Measurements from ENCODE around the gene RASGRF2. TPM values are rescaled to one million over a fixed set of nuclear protein-coding genes. Genes with fewer than 3 reads are reported as not detected.

Gene RASGRF2
- total and polyA plus RNA-seq, 2 of the 8 experiments (the other 6 are each of a cell fraction or from before 2014, with no cell fraction given) = 2.6 to 29.5 TPM

- Histone ChIP-seq H2BK5ac (ENCODE audit: low read depth, low read length) (no peak overlapping the region), H3K79me2 (ENCODE audit: control insufficient read depth in 1 of 2, insufficient read depth in 2 of 2, low read length in 2 of 2) (no peaks in the 10 kb centered on the region), H3K79me1 (ENCODE audit: low read depth, low read length) (peaks cover 4% of the 10 kb centered on the region), H3K4me2 (ENCODE audit: insufficient read depth in 1 of 2, low read depth in 2 of 2, low read length in 2 of 2) (no peak overlapping the region), H4K8ac (ENCODE audit: extremely low read depth, insufficient read depth, low read length) (no peak overlapping the region), H3K23ac (ENCODE audit: insufficient read length) (no peak overlapping the region), H3K4me1 (replicated peaks in 1 of 4; ENCODE audit: control insufficient read depth in 3 of 4, insufficient read depth in 4 of 4, low read length in 3 of 4) (peaks cover 0 to 7% (median 2%) of the 10 kb centered on the region in 4 experiments; a peak in 2 of 7 replicates), H3K18ac (ENCODE audit: extremely low read depth, low read length) (no peak overlapping the region), H3K23me2 (ENCODE audit: low read depth, low read length) (no peaks in the 10 kb centered on the region), H2AK5ac (ENCODE audit: low read depth, low read length) (no peak overlapping the region), H2BK15ac (ENCODE audit: low read length) (no peak overlapping the region), H3K9me3 (ENCODE audit: insufficient read depth in 2 of 2, low read depth in 1 of 2, low read length in 1 of 2) (no peaks in the 10 kb centered on the region), H4K5ac (ENCODE audit: insufficient read length, low read depth, low read length) (no peak overlapping the region), H3K27me3 (replicated peaks in 1 of 4; ENCODE audit: control insufficient read depth in 3 of 4, extremely low read depth in 1 of 4, insufficient read depth in 3 of 4, low read length in 3 of 4) (no peaks in the 10 kb centered on the region), H3K36me3 (ENCODE audit: control insufficient read depth in 2 of 4, insufficient read depth in 4 of 4, low read length in 3 of 4) (0 out of 8 replicates have a peak, but pooled peaks cover 0 to 4% (median 0%) of the 10 kb centered on the region in 4 experiments), H3K4me3 (ENCODE audit: extremely low read depth in 1 of 4, insufficient read depth in 2 of 4, low read depth in 3 of 4, low read length in 4 of 4) (no peak overlapping the region), H4K91ac (replicated peaks; ENCODE audit: insufficient read length, low read length) (no peak overlapping the region), H3K9ac (replicated peaks in 1 of 4; ENCODE audit: extremely low read depth in 1 of 4, low read depth in 3 of 4, low read length in 3 of 4) (no peak overlapping the region), H4K20me1 (replicated peaks in 1 of 2; ENCODE audit: control insufficient read depth in 1 of 2, insufficient read depth in 2 of 2, low read length in 2 of 2) (peaks cover 2 to 3% of the 10 kb centered on the region in 2 experiments), H3K27ac (ENCODE audit: low read depth, low read length) (no peak overlapping the region), H2BK120ac (replicated peaks; ENCODE audit: low read depth, low read length) (no peak overlapping the region), H2BK20ac (ENCODE audit: low read length) (no peak overlapping the region), H3K14ac (ENCODE audit: insufficient read length) (no peak overlapping the region), H3K56ac (replicated peaks; ENCODE audit: insufficient read length, low read depth, low read length) (no peak overlapping the region), H3K4ac (replicated peaks; ENCODE audit: insufficient read length, low read depth, low read length) (no peak overlapping the region), H2BK12ac (ENCODE audit: low read depth, low read length) (no peak overlapping the region), H2AFZ (ENCODE audit: low read length) (no peak overlapping the region)
- POLR2A ChIA-PET (ENCODE audit: partially characterized antibody) = interaction anchor here (0.6 to 1.2 kb wide), 3 partner anchors 10 to 729 kb away, joined by 3 read pairs; partner anchors contain the start of gene CKMT2
- TF ChIP-seq SIRT6 (IDR thresholded peaks at IDR 0.05; ENCODE audit: low read length) (no peak), KDM4A (IDR thresholded peaks at IDR 0.05; ENCODE audit: low read depth, low read length, severe bottlenecking) (no peak), POU5F1 (IDR thresholded peaks at IDR 0.05; ENCODE audit: low read depth, low read length) (no peak)
- no peak for DNase-seq (ENCODE audit: low read depth in 1 of 2, low spot score in 2 of 2)
- no peak for FAIRE-seq
- 85% methylated on average over 4 of the region's 4 CpGs; no CpG with 5 or more reads in 1 of the 2 experiments for WGBS, 2 experiments (ENCODE audit: extremely low coverage in 1 of 2, insufficient coverage in 1 of 2, insufficient read length in 1 of 2, insufficient replicate concordance in 2 of 2, low coverage in 1 of 2, low lambda C conversion rate in 2 of 2, missing lambda C conversion rate in 1 of 2)
- CTCF ChIA-PET (ENCODE audit: partially characterized antibody) = interaction anchor here (1.5 kb wide), 1 partner anchor 28 kb away, joined by 5 read pairs; no protein-coding TSS in a partner anchor
These were observed 282.8 kb downstream of the RASGRF2 start for GRCh38 chr5:81242906-81243436.

All from H1 (cell line).